Stomach (tissue), 9 donors: ENCODE measurements around the gene USP9X. TPM values are rescaled to one million over a fixed set of nuclear protein-coding genes. Genes with fewer than 3 reads are reported as not detected.

Source experiments
- DNase-seq, 2 donors: peaks; one replicate each; pipeline versions ENCODE4 v3.0.0 to v3.0.0-alpha.2; 2013 to 2019
- H3K27ac ChIP-seq, 5 donors: fragments of 200-600 bp in 4 of 5; sonication (generic) in 4 of 5; one replicate each; pipeline ENCODE4 v1.5.1; 2013 to 2019; ENCODE audit warnings: mild to moderate bottlenecking in 1 of 5, moderate library complexity in 1 of 5
- H3K27me3 ChIP-seq, 3 donors: fragments of 200-600 bp; sonication (generic); one replicate each; pipeline ENCODE4 v1.5.1; 2017 to 2019; ENCODE audit warnings: mixed run types in 1 of 3
- H3K36me3 ChIP-seq, 4 donors: fragments of 200-600 bp; sonication (generic); 1 replicate in 3 of 4; 2 replicates in 1 of 4; pipeline ENCODE4 v1.5.1; 2016 to 2019
- H3K4me1 ChIP-seq, 4 donors: fragments of 200-600 bp; sonication (generic); one replicate each; pipeline ENCODE4 v1.5.1; 2016 to 2019
- H3K4me3 ChIP-seq, 4 donors: fragments of 200-600 bp; sonication (generic) in 3 of 4; one replicate each; pipeline ENCODE4 v1.5.1; 2016 to 2019; ENCODE audit warnings: mild to moderate bottlenecking in 1 of 4
- H3K9me3 ChIP-seq, 4 donors: fragments of 200-600 bp; sonication (generic); one replicate each; pipeline ENCODE4 v1.5.1; 2016 to 2019
- CTCF ChIP-seq, 7 experiments: fragments of 450-650 bp in 4 of 7; fragments of 200-600 bp in 3 of 7; sonication (generic) in 3 of 7; IDR thresholded peaks; one replicate each; pipeline ENCODE4 v1.5.1; 2016 to 2019; ENCODE audit warnings: antibody characterized with exemption in 7 of 7, control low read depth in 2 of 7, mild to moderate bottlenecking in 1 of 7
- EP300 ChIP-seq: sonication (generic); formaldehyde crosslinking; IDR thresholded peaks from one replicate; pipeline ENCODE4 v1.6.1; 2017; ENCODE audit warnings: antibody characterized with exemption
- POLR2A ChIP-seq, 4 donors: fragments of 450-650 bp; IDR thresholded peaks; one replicate each; pipeline ENCODE4 v1.6.1; 2016; ENCODE audit warnings: antibody characterized with exemption in 4 of 4, control low read depth in 2 of 4, mild to moderate bottlenecking in 1 of 4, moderate library complexity in 1 of 4
- POLR2AphosphoS5 ChIP-seq, 3 donors: sonication (generic); formaldehyde crosslinking; IDR thresholded peaks; one replicate each; pipeline ENCODE4 v1.6.1; 2016; ENCODE audit warnings: antibody characterized with exemption in 3 of 3
- WGBS, 5 donors: extraction: QIAGEN DNeasy Blood & Tissue Kit in 3 of 5; methylation state at CpG; one replicate each; pipeline versions ENCODE4 v1.1.5 to v1.1.7; 2013 to 2018; 5-methylcytosine and 5-hydroxymethylcytosine counted together
- intact Hi-C: fragments of 100-400 bp; cut with DNase I; formaldehyde crosslinking; loops from one replicate; pipeline ENCODE4 v1.15.1; 2023; ENCODE audit warnings: low total_unique reads
- polyA plus RNA-seq, 3 donors: library from polyadenylated mRNA; stranded (reverse); fragments of 200-250 nt; gene quantifications; one replicate each; pipeline ENCODE4 v1.2.3, GENCODE V29; 2013
- total RNA-seq, 5 donors: library from RNA; depleted of rRNA; stranded (reverse); fragments of >200 nt; gene quantifications; one replicate each; pipeline versions ENCODE4 v1.1.0 to v1.2.3, GENCODE V29; 2014 to 2016
- donor health status: healthy with polysubstance abuse.
- donor health status: Bipolar disorder and iron deficiency.
- donor health status: healthy.

USP9X gene
- total and polyA plus RNA-seq, 8 donors: 6.5 to 252 (median 52.6) TPM

GRCh38 chrX:41066391-41066790 lies 18.9 kb upstream of the USP9X start:
- 50 to 95% (median 69%) methylated on average over 1 of the region's 1 CpG for WGBS, 5 donors
- Histone ChIP-seq H3K4me3 (no peak overlapping the region), H3K36me3 (no peaks in the 10 kb centered on the region), H3K4me1 (no peaks in the 10 kb centered on the region), H3K27me3 (peaks cover 0 to 24% (median 0%) of the 10 kb centered on the region in 3 donors), H3K27ac (no peak overlapping the region), H3K9me3 (no peaks in the 10 kb centered on the region)
- intact Hi-C loops: no loop called here
- DNase-seq: no peak
- no peak for TF ChIP-seq POLR2AphosphoS5 (IDR thresholded peaks at IDR 0.05)
- TF ChIP-seq CTCF (IDR thresholded peaks at IDR 0.05): no peak
- no peak for TF ChIP-seq POLR2A (IDR thresholded peaks at IDR 0.05)
- no peak for TF ChIP-seq EP300

- intact Hi-C loops: no loop called here
- DNase-seq: no peak
These were observed 18.3 kb upstream of the USP9X start for GRCh38 chrX:41066969-41067368.

GRCh38 chrX:41067721-41068120 lies 17.5 kb upstream of the USP9X start:
- Histone ChIP-seq H3K27me3 (peaks cover 0 to 24% (median 0%) of the 10 kb centered on the region in 3 donors), H3K4me1 (no peaks in the 10 kb centered on the region), H3K36me3 (no peaks in the 10 kb centered on the region), H3K9me3 (no peaks in the 10 kb centered on the region), H3K27ac (no peak overlapping the region), H3K4me3 (no peak overlapping the region)
- DNase-seq: peak in 1 of 2 donors; percentile 40
- TF ChIP-seq CTCF (IDR thresholded peaks at IDR 0.05): no peak
- no peak for TF ChIP-seq POLR2A (IDR thresholded peaks at IDR 0.05)
- TF ChIP-seq POLR2AphosphoS5 (IDR thresholded peaks at IDR 0.05): no peak
- no peak for TF ChIP-seq EP300
- WGBS, 5 donors: 45 to 83% (median 64%) methylated on average over 3 to 5 of the region's 5 CpGs
- intact Hi-C loops: no loop called here

More at GRCh38 chrX:41066969-41067368, 18.3 kb upstream of the USP9X start:
- Histone ChIP-seq H3K9me3 (no peaks in the 10 kb centered on the region), H3K4me1 (no peaks in the 10 kb centered on the region), H3K36me3 (no peaks in the 10 kb centered on the region), H3K4me3 (no peak overlapping the region), H3K27ac (no peak overlapping the region), H3K27me3 (peaks cover 0 to 24% (median 0%) of the 10 kb centered on the region in 3 donors)
- 67 to 100% (median 80%) methylated on average over 1 of the region's 1 CpG for WGBS, 5 donors
- no peak for TF ChIP-seq EP300
- TF ChIP-seq POLR2AphosphoS5 (IDR thresholded peaks at IDR 0.05): no peak
- no peak for TF ChIP-seq CTCF (IDR thresholded peaks at IDR 0.05)
- TF ChIP-seq POLR2A (IDR thresholded peaks at IDR 0.05): no peak

- 87 to 97% (median 94%) methylated on average over 14 to 30 of the region's 30 CpGs for WGBS, 5 donors
- no peaks in the 10 kb centered on the region for H3K9me3 ChIP-seq
- H3K4me1 ChIP-seq: no peaks in the 10 kb centered on the region
- intact Hi-C loops: no loop called here
- H3K36me3 ChIP-seq: no peaks in the 10 kb centered on the region
- H3K27me3 ChIP-seq: peaks cover 0 to 21% (median 0%) of the 10 kb centered on the region in 3 donors
- no peak for TF ChIP-seq POLR2AphosphoS5 (IDR thresholded peaks at IDR 0.05)
- TF ChIP-seq EP300: no peak
- TF ChIP-seq POLR2A (IDR thresholded peaks at IDR 0.05): no peak
- no peak for TF ChIP-seq CTCF (IDR thresholded peaks at IDR 0.05)
- no peak overlapping the region for H3K4me3 ChIP-seq
- DNase-seq: no peak
- H3K27ac ChIP-seq: no peak overlapping the region
These were observed 8.5 kb upstream of the USP9X start for GRCh38 chrX:41076742-41077141.
